ENCODE measurements around the gene MYL3. TPM values are rescaled to one million over a fixed set of nuclear protein-coding genes. Genes with fewer than 3 reads are reported as not detected.

The MYL3 gene
- total RNA-seq, 6 donors from 2014 or later: 1.2 to 6.3 (median 2.6) TPM

DNA sequence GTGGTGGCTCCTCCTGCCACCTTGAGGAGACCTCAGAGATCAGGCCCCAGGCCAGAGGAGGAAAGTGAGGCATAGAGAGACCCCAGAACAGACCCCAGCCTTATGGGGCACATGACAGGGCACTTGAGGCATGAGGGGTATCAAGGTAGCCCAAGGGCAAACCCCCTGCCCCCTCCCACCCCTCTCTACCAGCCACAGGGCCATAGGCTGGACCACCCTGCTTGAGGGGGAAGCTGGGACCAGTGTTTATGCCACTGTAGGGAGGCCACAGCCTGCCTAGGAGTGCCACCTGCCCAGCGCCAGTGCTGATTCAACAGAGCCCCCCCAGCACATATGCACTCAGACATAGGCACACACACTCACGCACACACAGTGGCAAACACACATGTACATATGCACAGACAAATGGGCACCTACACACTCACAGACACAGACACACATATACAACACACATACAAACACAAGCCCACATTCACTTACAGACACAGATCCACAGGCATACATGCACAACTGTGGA, 10.3 kb downstream of the MYL3 start:
- TF ChIP-seq POLR2A (IDR thresholded peaks at IDR 0.05) (no peak), POLR2AphosphoS5 (IDR thresholded peaks at IDR 0.05) (no peak), EP300 (IDR thresholded peaks at IDR 0.05) (no peak)
- TF ChIP-seq, protein P1, sequence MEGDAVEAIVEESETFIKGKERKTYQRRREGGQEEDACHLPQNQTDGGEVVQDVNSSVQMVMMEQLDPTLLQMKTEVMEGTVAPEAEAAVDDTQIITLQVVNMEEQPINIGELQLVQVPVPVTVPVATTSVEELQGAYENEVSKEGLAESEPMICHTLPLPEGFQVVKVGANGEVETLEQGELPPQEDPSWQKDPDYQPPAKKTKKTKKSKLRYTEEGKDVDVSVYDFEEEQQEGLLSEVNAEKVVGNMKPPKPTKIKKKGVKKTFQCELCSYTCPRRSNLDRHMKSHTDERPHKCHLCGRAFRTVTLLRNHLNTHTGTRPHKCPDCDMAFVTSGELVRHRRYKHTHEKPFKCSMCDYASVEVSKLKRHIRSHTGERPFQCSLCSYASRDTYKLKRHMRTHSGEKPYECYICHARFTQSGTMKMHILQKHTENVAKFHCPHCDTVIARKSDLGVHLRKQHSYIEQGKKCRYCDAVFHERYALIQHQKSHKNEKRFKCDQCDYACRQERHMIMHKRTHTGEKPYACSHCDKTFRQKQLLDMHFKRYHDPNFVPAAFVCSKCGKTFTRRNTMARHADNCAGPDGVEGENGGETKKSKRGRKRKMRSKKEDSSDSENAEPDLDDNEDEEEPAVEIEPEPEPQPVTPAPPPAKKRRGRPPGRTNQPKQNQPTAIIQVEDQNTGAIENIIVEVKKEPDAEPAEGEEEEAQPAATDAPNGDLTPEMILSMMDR (IDR thresholded peaks at IDR 0.05): no peak

GRCh38 chr3:46852334-46852720, 10.9 kb downstream of the MYL3 start:
- Histone ChIP-seq H3K36me3 (no peaks in the 10 kb centered on the region), H3K9me3 (no peaks in the 10 kb centered on the region), H3K4me1 (peaks cover 0 to under 1% (median 0%) of the 10 kb centered on the region in 4 donors), H3K4me3 (no peak overlapping the region), H3K27ac (no peak overlapping the region), H3K27me3 (no peaks in the 10 kb centered on the region)
- no peak for ATAC-seq (ENCODE audit: low FRiP score in 2 of 2)
- TF ChIP-seq, protein P1 (IDR thresholded peaks at IDR 0.05): no peak
- TF ChIP-seq POLR2AphosphoS5 (IDR thresholded peaks at IDR 0.05): no peak
- no peak for TF ChIP-seq POLR2A (IDR thresholded peaks at IDR 0.05)
- TF ChIP-seq EP300 (IDR thresholded peaks at IDR 0.05): no peak
- WGBS, 2 donors: 79 to 93% methylated on average over 3 to 4 of the region's 9 CpGs
- peak in 1 of 2 donors; percentile 9 for DNase-seq

More for the DNA sequence above, 10.3 kb downstream of the MYL3 start:
- no peaks in the 10 kb centered on the region for H3K9me3 ChIP-seq
- H3K4me1 ChIP-seq: no peaks in the 10 kb centered on the region
- ATAC-seq (ENCODE audit: low FRiP score in 2 of 2): no peak
- DNase-seq: peak in 1 of 2 donors; percentile 3
- no peak overlapping the region for H3K27ac ChIP-seq
- H3K27me3 ChIP-seq: no peaks in the 10 kb centered on the region
- H3K36me3 ChIP-seq: no peaks in the 10 kb centered on the region
- no peak overlapping the region for H3K4me3 ChIP-seq
- WGBS, 2 donors: 85 to 100% methylated on average over 1 to 2 of the region's 2 CpGs

DNA sequence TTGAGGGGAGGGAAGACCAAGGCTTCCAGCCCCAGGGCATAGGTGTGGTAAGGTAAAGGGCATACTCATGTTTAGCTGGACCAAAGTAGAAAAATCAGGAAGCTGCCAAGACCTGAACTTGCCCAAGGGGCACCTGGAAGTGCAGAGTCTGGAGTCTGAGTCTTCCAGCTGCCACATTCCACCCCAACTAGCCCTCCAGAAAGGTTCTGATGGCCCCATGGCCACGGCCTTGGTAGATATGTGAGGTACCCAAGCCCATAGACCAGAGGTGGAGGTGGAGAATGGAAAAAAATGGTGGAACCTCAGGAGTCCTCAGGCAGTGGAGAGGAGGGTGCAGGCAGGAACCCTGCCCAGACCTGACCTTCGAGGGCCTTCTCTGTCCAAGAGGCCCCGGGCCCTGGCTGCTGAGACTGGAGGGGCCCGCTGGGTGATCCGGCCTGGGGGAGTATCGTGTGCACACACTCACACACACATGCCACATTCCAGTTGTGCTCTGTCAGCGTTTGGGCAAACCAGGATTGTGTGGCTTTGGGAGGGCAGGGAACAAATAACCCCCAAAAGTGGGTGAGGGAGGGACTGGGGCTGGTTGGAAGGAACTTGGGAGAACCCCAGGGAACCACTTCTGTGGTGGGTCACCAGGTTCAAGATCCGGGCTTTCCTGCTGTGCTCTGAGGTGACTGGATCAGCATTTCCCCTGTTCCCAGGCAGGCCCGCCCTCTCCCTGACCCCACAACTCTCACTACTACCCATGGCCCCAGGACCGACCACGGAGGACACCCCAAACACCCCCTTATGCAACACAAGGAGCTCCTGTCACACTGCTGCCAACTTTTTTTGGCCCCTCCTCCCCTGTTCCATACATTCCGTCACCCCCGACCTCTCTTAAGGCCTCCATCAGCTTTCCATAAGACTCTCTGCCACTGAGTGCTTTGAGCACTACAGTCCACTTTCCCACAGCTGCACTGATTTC, 11.6 kb downstream of the MYL3 start:
- H3K27me3 ChIP-seq: no peaks in the 10 kb centered on the region
- ATAC-seq (ENCODE audit: low FRiP score in 2 of 2): no peak
- TF ChIP-seq POLR2A (IDR thresholded peaks at IDR 0.05): no peak
- TF ChIP-seq, protein P1 (IDR thresholded peaks at IDR 0.05): no peak
- TF ChIP-seq EP300 (IDR thresholded peaks at IDR 0.05): no peak
- no peak for TF ChIP-seq POLR2AphosphoS5 (IDR thresholded peaks at IDR 0.05)
- peak in 1 of 2 donors; percentile 15 for DNase-seq
- H3K4me3 ChIP-seq: no peak overlapping the region
- H3K9me3 ChIP-seq: no peaks in the 10 kb centered on the region
- H3K4me1 ChIP-seq: peaks cover 1 to 7% (median 3%) of the 10 kb centered on the region in 4 donors
- no peak overlapping the region for H3K27ac ChIP-seq
- no peaks in the 10 kb centered on the region for H3K36me3 ChIP-seq
- WGBS, 2 donors: 82% methylated on average over 7 to 13 of the region's 13 CpGs

- Histone ChIP-seq H3K27ac (no peak overlapping the region), H3K27me3 (no peaks in the 10 kb centered on the region), H3K4me1 (peaks cover 10 to 20% (median 15%) of the 10 kb centered on the region in 4 donors), H3K36me3 (no peaks in the 10 kb centered on the region), H3K9me3 (no peaks in the 10 kb centered on the region), H3K4me3 (no peak overlapping the region)
- DNase-seq (no peak), ATAC-seq (ENCODE audit: low FRiP score in 2 of 2) (no peak)
- 81 to 94% methylated on average over 1 of the region's 1 CpG for WGBS, 2 donors
- TF ChIP-seq POLR2A (IDR thresholded peaks at IDR 0.05) (no peak), EP300 (IDR thresholded peaks at IDR 0.05) (no peak)
Observed at GRCh38 chr3:46850468-46850779, 12.8 kb downstream of the MYL3 start.

DNA sequence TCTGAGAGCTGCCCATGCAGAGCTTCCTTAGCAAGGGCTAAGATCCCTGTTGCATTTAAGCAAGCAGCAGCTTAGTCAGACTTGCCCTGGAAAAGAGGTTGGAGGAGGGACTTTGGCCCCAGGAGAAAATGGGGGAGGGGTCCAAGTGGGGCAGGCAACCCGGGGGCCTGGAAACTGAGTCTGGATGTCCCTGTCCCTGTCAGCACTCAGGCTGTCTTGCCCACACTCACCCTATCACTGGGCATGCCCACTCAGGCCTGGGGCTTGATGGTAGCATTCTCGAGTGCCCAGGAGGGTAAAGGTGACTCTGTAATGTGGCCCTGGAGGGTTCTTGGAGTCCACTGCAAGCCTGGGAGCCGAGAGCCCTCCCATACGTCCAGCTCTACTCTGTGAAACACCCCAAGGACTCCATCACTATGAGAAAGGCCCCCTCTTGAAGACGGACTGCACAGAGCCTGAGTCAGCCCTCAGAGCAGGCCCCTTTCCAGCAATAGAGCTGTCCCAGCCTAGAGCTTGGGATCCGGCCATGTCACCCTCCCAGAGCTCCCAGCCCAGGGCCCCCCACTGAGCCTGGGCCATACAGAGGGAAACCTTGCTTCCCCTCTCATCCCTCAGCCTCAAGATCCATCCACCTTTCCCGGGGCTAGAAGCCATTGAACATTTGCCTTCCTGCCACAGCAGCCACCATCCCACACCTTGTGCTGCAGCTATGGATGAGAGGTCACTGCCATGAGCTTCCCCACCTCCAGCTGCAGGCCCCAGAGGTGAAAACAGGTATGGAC, 13.4 kb downstream of the MYL3 start:
- Histone ChIP-seq H3K4me3 (no peak overlapping the region), H3K9me3 (no peaks in the 10 kb centered on the region), H3K27ac (no peak overlapping the region), H3K4me1 (peaks cover 16 to 25% (median 20%) of the 10 kb centered on the region in 4 donors), H3K36me3 (no peaks in the 10 kb centered on the region), H3K27me3 (no peaks in the 10 kb centered on the region)
- no peak for ATAC-seq (ENCODE audit: low FRiP score in 2 of 2)
- 74 to 85% methylated on average over 6 to 7 of the region's 7 CpGs for WGBS, 2 donors
- DNase-seq: peak in 1 of 2 donors; percentile 15
- TF ChIP-seq POLR2A (IDR thresholded peaks at IDR 0.05) (no peak), POLR2AphosphoS5 (IDR thresholded peaks at IDR 0.05) (no peak), EP300 (IDR thresholded peaks at IDR 0.05) (no peak)
- TF ChIP-seq, protein P1 (IDR thresholded peaks at IDR 0.05): no peak
